Rectal smooth muscle tissue (tissue), 1 donor: ENCODE data around the gene MS4A4E.
"Not testable (repeated sequence)": the region's sequence is repeated elsewhere in the genome, so short reads cannot be mapped to it uniquely, and the experiment has no call there.

ENCODE experiments used
- H3K27ac ChIP-seq: one replicate; pipeline ENCODE4 v1.7.0; 2013; ENCODE audit warnings: low read depth, low read length, inconsistent platforms
- H3K27me3 ChIP-seq: one replicate; pipeline ENCODE4 v1.7.0; 2013; ENCODE audit warnings: low read length; ENCODE audit not compliant: control insufficient read depth, insufficient read depth
- H3K36me3 ChIP-seq: one replicate; pipeline ENCODE4 v1.7.0; 2013; ENCODE audit warnings: low read length; ENCODE audit not compliant: control insufficient read depth, insufficient read depth
- H3K4me1 ChIP-seq: one replicate; pipeline ENCODE4 v1.7.0; 2013; ENCODE audit warnings: low read length; ENCODE audit not compliant: control insufficient read depth, insufficient read depth
- H3K4me3 ChIP-seq: one replicate; pipeline ENCODE4 v1.7.0; 2013; ENCODE audit warnings: low read length
- H3K9ac ChIP-seq: one replicate; pipeline ENCODE4 v1.7.0; 2013; ENCODE audit warnings: low read length

The MS4A4E gene

GRCh38 chr11:60242740-60243239, at the start of gene MS4A4E:
Gene MS4A4E (minus strand): TSS chr11:60243137. CDS start chr11:60230055, 13,082 bp downstream.
- H3K4me3 ChIP-seq: no peak within 1 kb of the TSS
- H3K9ac ChIP-seq: no peak within 1 kb of the TSS
- no peak within 1 kb of the TSS for H3K27ac ChIP-seq
- no peaks in the 10 kb centered on the region for H3K4me1 ChIP-seq
- H3K27me3 ChIP-seq: no peaks in the 10 kb centered on the region
- no peaks in the 10 kb centered on the region for H3K36me3 ChIP-seq

GRCh38 chr11:60292145-60292544, 49.2 kb upstream of the MS4A4E start:
- Histone ChIP-seq H3K4me1 (no peaks in the 10 kb centered on the region), H3K27me3 (no peaks in the 10 kb centered on the region), H3K27ac (no peak overlapping the region), H3K4me3 (no peak overlapping the region), H3K36me3 (no peaks in the 10 kb centered on the region), H3K9ac (no peak overlapping the region)

- H3K36me3 ChIP-seq: no peaks in the 10 kb centered on the region
- no peaks in the 10 kb centered on the region for H3K4me1 ChIP-seq
- no peaks in the 10 kb centered on the region for H3K27me3 ChIP-seq
- no peak overlapping the region for H3K27ac ChIP-seq
- H3K4me3 ChIP-seq: no peak overlapping the region
- no peak overlapping the region for H3K9ac ChIP-seq
Observed at GRCh38 chr11:60288531-60288930, 45.6 kb upstream of the MS4A4E start.

GRCh38 chr11:60285411-60286126, 42.6 kb upstream of the MS4A4E start:
- H3K27ac ChIP-seq, H3K4me1 ChIP-seq, H3K27me3 ChIP-seq: not testable (repeated sequence)

GRCh38 chr11:60282286-60282685, 39.3 kb upstream of the MS4A4E start:
- Histone ChIP-seq H3K4me1 (no peaks in the 10 kb centered on the region), H3K27me3 (no peaks in the 10 kb centered on the region), H3K4me3 (no peak overlapping the region), H3K36me3 (no peaks in the 10 kb centered on the region), H3K9ac (no peak overlapping the region), H3K27ac (no peak overlapping the region)

More at GRCh38 chr11:60285411-60286126, 42.6 kb upstream of the MS4A4E start:
- not testable (repeated sequence) for H3K9ac ChIP-seq, H3K4me3 ChIP-seq, H3K36me3 ChIP-seq

- no peaks in the 10 kb centered on the region for H3K4me1 ChIP-seq
- H3K4me3 ChIP-seq: no peak overlapping the region
- H3K27ac ChIP-seq: no peak overlapping the region
- H3K36me3 ChIP-seq: no peaks in the 10 kb centered on the region
- no peak overlapping the region for H3K9ac ChIP-seq
- no peaks in the 10 kb centered on the region for H3K27me3 ChIP-seq
Observed at GRCh38 chr11:60281485-60281884, 38.5 kb upstream of the MS4A4E start.

- no peak within 1 kb of the TSS for H3K9ac ChIP-seq
- H3K4me3 ChIP-seq: no peak within 1 kb of the TSS
- no peak within 1 kb of the TSS for H3K27ac ChIP-seq
- H3K4me1 ChIP-seq: no peaks in the 10 kb centered on the region
- H3K36me3 ChIP-seq: no peaks in the 10 kb centered on the region
- no peaks in the 10 kb centered on the region for H3K27me3 ChIP-seq
Observed at GRCh38 chr11:60280412-60280811, 37.5 kb upstream of the MS4A4E start, which contains the start of gene MS4A4A. Gene MS4A4A (plus strand): TSS chr11:60280666. CDS start chr11:60280676, 10 bp downstream.

- Histone ChIP-seq H3K27ac (no peak overlapping the region), H3K27me3 (no peaks in the 10 kb centered on the region), H3K4me3 (no peak overlapping the region), H3K9ac (no peak overlapping the region), H3K36me3 (no peaks in the 10 kb centered on the region), H3K4me1 (no peaks in the 10 kb centered on the region)
Observed at GRCh38 chr11:60274416-60274815, 31.5 kb upstream of the MS4A4E start.

GRCh38 chr11:60265373-60266214, 22.7 kb upstream of the MS4A4E start:
- Histone ChIP-seq H3K36me3 (no peaks in the 10 kb centered on the region), H3K4me3 (no peak overlapping the region), H3K27ac (no peak overlapping the region), H3K27me3 (no peaks in the 10 kb centered on the region), H3K4me1 (no peaks in the 10 kb centered on the region), H3K9ac (no peak overlapping the region)

GRCh38 chr11:60264644-60265043, 21.7 kb upstream of the MS4A4E start:
- Histone ChIP-seq H3K27me3 (no peaks in the 10 kb centered on the region), H3K4me3 (no peak overlapping the region), H3K9ac (no peak overlapping the region)

GRCh38 chr11:60263402-60263801, 20.5 kb upstream of the MS4A4E start:
- Histone ChIP-seq H3K27ac (no peak overlapping the region), H3K4me1 (no peaks in the 10 kb centered on the region), H3K4me3 (no peak overlapping the region), H3K27me3 (no peaks in the 10 kb centered on the region), H3K9ac (no peak overlapping the region), H3K36me3 (no peaks in the 10 kb centered on the region)

More at GRCh38 chr11:60264644-60265043, 21.7 kb upstream of the MS4A4E start:
- H3K27ac ChIP-seq: no peak overlapping the region
- no peaks in the 10 kb centered on the region for H3K36me3 ChIP-seq
- no peaks in the 10 kb centered on the region for H3K4me1 ChIP-seq

GRCh38 chr11:60261014-60261413, 18.1 kb upstream of the MS4A4E start:
- Histone ChIP-seq H3K4me1 (no peaks in the 10 kb centered on the region), H3K36me3 (no peaks in the 10 kb centered on the region), H3K4me3 (no peak overlapping the region), H3K27me3 (no peaks in the 10 kb centered on the region), H3K27ac (no peak overlapping the region), H3K9ac (no peak overlapping the region)
